Measurements from ENCODE around the gene AUTS2. TPM values are rescaled to one million over a fixed set of nuclear protein-coding genes. Genes with fewer than 3 reads are reported as not detected.

The AUTS2 gene
- total RNA-seq, 1 experiment from 2014 or later = 50.0 TPM

- POLR2A ChIA-PET = no interaction called here
- Mint-ChIP-seq H3K4me3 (no peak overlapping the region), H3K27me3 (ENCODE audit: low read depth) (peaks cover 4% of the 10 kb centered on the region; the same call in 1 of the 2 replicates), H3K36me3 (no peaks in the 10 kb centered on the region), H3K4me1 (no peaks in the 10 kb centered on the region), H3K9me3 (no peaks in the 10 kb centered on the region), H3K27ac (no peak overlapping the region)
- DNase-seq (ENCODE audit: low spot score) = no peak
- ATAC-seq = no peak
- CTCF ChIA-PET = no interaction called here
- TF ChIP-seq ERG (CRISPR knock-in tag; IDR thresholded peaks at IDR 0.05) (no peak), STAT6 (CRISPR knock-in tag; conservative IDR thresholded peaks at IDR 0.05; ENCODE audit: low read depth) (no peak), ZNF263 (CRISPR knock-in tag; IDR thresholded peaks at IDR 0.05; ENCODE audit: low read depth) (no peak), ZNF138 (CRISPR knock-in tag; conservative IDR thresholded peaks at IDR 0.05) (no peak), ZNF425 (CRISPR knock-in tag; conservative IDR thresholded peaks at IDR 0.05) (no peak), E2F4 (CRISPR knock-in tag; IDR thresholded peaks at IDR 0.05; ENCODE audit: borderline replicate concordance, low read depth) (no peak), NFATC4 (CRISPR knock-in tag; IDR thresholded peaks at IDR 0.05) (no peak), ATF2 (CRISPR knock-in tag; IDR thresholded peaks at IDR 0.05; ENCODE audit: borderline replicate concordance, low read depth) (no peak), CDX4 (CRISPR knock-in tag; IDR thresholded peaks at IDR 0.05; ENCODE audit: borderline replicate concordance) (no peak), AR (CRISPR knock-in tag; IDR thresholded peaks at IDR 0.05) (no peak), ESRRA (CRISPR knock-in tag; IDR thresholded peaks at IDR 0.05; ENCODE audit: borderline replicate concordance) (no peak), IRF2 (CRISPR knock-in tag; IDR thresholded peaks at IDR 0.05; ENCODE audit: borderline replicate concordance, low read depth) (no peak), JUN (CRISPR knock-in tag; IDR thresholded peaks at IDR 0.05) (no peak)
- TF ChIP-seq, protein P1, sequence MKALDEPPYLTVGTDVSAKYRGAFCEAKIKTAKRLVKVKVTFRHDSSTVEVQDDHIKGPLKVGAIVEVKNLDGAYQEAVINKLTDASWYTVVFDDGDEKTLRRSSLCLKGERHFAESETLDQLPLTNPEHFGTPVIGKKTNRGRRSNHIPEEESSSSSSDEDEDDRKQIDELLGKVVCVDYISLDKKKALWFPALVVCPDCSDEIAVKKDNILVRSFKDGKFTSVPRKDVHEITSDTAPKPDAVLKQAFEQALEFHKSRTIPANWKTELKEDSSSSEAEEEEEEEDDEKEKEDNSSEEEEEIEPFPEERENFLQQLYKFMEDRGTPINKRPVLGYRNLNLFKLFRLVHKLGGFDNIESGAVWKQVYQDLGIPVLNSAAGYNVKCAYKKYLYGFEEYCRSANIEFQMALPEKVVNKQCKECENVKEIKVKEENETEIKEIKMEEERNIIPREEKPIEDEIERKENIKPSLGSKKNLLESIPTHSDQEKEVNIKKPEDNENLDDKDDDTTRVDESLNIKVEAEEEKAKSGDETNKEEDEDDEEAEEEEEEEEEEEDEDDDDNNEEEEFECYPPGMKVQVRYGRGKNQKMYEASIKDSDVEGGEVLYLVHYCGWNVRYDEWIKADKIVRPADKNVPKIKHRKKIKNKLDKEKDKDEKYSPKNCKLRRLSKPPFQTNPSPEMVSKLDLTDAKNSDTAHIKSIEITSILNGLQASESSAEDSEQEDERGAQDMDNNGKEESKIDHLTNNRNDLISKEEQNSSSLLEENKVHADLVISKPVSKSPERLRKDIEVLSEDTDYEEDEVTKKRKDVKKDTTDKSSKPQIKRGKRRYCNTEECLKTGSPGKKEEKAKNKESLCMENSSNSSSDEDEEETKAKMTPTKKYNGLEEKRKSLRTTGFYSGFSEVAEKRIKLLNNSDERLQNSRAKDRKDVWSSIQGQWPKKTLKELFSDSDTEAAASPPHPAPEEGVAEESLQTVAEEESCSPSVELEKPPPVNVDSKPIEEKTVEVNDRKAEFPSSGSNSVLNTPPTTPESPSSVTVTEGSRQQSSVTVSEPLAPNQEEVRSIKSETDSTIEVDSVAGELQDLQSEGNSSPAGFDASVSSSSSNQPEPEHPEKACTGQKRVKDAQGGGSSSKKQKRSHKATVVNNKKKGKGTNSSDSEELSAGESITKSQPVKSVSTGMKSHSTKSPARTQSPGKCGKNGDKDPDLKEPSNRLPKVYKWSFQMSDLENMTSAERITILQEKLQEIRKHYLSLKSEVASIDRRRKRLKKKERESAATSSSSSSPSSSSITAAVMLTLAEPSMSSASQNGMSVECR (CRISPR knock-in tag; IDR thresholded peaks at IDR 0.05; ENCODE audit: borderline replicate concordance) = no peak
- TF ChIP-seq, protein P2, sequence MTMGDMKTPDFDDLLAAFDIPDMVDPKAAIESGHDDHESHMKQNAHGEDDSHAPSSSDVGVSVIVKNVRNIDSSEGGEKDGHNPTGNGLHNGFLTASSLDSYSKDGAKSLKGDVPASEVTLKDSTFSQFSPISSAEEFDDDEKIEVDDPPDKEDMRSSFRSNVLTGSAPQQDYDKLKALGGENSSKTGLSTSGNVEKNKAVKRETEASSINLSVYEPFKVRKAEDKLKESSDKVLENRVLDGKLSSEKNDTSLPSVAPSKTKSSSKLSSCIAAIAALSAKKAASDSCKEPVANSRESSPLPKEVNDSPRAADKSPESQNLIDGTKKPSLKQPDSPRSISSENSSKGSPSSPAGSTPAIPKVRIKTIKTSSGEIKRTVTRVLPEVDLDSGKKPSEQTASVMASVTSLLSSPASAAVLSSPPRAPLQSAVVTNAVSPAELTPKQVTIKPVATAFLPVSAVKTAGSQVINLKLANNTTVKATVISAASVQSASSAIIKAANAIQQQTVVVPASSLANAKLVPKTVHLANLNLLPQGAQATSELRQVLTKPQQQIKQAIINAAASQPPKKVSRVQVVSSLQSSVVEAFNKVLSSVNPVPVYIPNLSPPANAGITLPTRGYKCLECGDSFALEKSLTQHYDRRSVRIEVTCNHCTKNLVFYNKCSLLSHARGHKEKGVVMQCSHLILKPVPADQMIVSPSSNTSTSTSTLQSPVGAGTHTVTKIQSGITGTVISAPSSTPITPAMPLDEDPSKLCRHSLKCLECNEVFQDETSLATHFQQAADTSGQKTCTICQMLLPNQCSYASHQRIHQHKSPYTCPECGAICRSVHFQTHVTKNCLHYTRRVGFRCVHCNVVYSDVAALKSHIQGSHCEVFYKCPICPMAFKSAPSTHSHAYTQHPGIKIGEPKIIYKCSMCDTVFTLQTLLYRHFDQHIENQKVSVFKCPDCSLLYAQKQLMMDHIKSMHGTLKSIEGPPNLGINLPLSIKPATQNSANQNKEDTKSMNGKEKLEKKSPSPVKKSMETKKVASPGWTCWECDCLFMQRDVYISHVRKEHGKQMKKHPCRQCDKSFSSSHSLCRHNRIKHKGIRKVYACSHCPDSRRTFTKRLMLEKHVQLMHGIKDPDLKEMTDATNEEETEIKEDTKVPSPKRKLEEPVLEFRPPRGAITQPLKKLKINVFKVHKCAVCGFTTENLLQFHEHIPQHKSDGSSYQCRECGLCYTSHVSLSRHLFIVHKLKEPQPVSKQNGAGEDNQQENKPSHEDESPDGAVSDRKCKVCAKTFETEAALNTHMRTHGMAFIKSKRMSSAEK (CRISPR knock-in tag; IDR thresholded peaks at IDR 0.05; ENCODE audit: borderline replicate concordance) = no peak
Measured at GRCh38 chr7:70299472-70299807, 701.2 kb downstream of the AUTS2 start.
